Putamen (tissue), 1 donor: ENCODE data around the gene DHX9.
"Not testable (repeated sequence)": the region's sequence is repeated elsewhere in the genome, so short reads cannot be mapped to it uniquely, and the experiment has no call there.

Experiments
- DNase-seq: peaks from one replicate; pipeline ENCODE4 v3.0.0-alpha.2; 2016; ENCODE audit warnings: low spot score

Gene DHX9

DNA sequence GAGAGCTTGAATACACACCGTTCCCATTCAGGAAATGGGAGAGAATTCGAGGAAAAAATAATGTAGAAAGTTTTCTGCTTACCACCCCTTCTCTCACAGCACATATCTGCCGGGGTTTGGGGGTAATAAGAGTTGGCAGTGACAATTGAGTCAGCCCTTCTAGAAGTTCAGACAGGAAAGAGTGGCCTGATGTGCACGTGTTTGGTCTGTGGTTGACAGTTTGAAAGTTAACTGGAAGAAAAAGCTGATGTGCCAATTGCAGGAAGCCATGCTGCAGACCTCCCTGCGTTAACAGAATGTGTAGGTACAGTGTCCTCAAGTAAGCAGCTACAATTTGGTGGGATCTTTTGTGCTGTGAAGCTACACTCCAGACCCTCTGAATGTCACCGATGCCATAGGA is 50.9 kb downstream of the DHX9 start:
- DNase-seq = no peak

DNA sequence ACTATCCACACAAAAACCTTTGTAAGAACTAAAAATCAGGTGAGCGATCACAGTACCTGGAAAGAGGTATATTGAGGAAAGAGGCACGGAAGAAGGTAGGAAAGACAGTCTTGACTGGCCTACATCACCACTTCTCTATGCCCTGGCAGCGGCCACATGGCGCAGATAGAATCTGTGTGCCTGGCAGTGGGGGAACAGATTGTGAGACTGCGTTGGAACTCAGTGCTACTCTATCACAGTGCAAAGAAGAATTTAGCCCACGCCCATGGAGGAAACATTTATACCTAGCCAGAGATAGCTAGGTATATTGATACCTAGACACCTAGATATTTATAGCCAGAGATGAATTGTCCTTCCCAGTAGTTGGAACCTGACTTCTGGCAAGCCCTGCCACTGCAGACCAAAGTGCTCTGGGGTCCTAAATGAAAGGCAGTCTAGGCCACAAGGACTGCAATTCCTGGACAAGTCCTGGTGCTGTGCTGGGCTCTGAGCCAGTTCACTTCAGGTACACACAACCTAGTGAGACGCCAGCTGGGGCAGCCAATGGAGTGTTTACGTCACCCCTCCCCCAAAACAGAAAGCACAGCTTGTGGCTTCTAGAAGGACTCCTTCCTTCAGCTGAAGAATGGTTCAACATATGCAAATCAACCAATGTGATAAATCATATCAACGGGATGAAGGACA is 51.9 kb downstream of the DHX9 start:
- no peak for DNase-seq

DNA sequence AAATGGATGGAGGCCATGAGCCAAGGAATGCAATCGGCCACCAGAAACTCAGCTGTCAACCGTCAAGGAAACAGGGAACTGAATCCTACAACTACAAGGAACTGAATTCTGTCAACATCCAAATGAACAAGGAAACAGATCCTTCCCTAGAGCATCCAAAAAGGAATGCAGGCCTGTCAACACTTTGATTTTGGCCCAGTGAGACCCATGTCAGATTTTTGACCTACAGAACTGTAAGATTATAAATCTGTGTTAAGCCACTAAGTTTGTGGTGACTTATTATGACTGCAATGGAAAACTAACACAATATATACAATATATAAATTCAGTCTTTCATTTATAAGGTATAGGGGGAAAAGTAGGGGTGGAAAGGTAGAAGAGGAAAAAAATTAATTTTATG is 58.5 kb downstream of the DHX9 start:
- DNase-seq = no peak

GRCh38 chr1:182901946-182902345 is 62.8 kb downstream of the DHX9 start:
- not testable (repeated sequence) for DNase-seq

- DNase-seq = no peak
Measured at GRCh38 chr1:182905321-182905720, 66.2 kb downstream of the DHX9 start.

GRCh38 chr1:182909578-182909977 is 70.4 kb downstream of the DHX9 start:
- DNase-seq = no peak

DNA sequence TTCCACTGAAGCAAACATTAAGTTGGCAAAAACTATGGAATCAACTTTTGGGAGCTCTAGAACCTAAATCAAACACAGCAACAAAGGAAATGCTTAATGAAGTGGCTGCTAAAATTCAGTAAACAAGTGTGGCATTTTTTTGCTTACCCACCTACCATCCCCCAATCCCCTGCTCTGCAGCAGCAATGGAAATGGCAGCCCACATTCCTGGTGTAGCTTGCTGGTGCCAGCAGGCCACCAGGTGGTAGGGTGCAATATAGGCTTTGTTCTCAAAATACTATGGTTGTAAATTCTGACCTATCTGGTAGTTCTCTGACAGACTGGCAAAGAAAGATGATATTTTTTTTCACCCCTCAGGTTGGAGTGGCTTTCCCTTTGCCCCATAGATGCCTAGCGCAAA is 71.0 kb downstream of the DHX9 start:
- DNase-seq = no peak

GRCh38 chr1:182913401-182913800 is 74.3 kb downstream of the DHX9 start:
- DNase-seq = no peak

DNA sequence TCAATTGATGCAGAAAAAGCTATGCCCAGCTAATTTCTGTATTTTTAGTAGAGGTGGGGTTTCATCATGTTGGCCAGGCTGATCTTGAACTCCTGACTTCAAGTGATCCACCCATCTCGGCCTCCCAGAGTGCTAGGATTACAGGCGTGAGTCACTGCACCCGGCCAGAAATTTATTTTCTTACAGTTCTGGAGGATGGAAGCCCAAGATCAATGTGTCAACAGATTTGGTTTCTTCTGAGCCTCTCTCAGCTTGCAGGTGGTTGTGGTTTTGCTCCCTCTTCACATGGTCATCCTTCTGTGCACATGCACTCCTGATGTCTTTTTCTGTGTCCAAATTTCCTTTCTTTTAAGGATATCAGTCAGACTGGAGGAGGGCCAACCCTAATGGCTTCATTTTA is 78.2 kb downstream of the DHX9 start:
- no peak for DNase-seq

DNA sequence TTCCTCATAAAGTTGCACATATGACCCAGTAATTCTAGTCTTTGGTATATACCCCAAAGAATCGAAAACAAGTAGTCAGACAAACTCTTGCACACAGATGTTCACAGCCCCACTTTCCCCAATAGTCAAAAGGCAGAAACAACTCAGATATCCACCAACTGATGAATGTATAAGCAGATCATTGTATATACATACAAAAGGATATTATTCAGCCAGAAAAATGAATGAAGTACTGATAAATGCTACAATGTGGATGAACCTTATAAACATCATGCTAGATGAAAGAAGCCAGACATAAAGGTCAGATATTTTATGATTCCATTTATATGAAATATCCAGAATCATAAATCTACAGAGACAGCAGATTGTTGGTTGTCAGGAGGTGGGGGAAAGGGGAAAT is 86.5 kb downstream of the DHX9 start:
- DNase-seq = no peak

DNA sequence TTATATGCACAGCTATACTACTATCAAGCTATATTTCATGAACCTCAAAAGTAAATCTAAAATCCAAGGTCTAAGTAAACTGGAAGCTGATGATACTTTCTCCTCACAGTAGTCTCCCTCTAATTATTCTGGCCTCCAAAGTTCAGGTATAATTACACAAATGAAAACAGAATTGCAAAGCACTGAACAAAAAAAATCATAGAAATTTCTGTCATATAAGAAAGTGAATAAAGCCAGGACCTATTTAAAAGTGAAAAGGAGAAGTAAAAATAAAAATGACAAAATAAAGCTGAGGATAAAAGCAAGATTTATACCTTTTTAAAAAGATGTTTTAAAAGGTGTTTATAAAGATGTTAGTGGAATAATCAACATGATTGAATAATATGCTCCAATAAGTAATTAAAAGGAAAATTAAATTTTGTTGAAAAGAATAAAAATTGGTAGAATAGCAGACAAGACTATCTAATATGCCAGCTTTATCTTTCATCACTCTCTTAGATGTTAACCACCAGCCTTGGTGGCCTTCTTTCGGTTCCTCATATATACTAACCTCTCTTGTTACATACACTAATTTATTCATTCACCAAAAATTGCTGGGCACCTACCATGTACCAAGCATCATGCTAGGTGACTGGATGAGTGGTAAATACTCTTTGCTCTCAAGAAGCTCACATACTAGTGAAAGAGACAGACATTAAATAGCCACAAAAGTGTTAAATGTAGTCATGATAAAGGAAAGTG is 88.7 kb downstream of the DHX9 start:
- no peak for DNase-seq

DNA sequence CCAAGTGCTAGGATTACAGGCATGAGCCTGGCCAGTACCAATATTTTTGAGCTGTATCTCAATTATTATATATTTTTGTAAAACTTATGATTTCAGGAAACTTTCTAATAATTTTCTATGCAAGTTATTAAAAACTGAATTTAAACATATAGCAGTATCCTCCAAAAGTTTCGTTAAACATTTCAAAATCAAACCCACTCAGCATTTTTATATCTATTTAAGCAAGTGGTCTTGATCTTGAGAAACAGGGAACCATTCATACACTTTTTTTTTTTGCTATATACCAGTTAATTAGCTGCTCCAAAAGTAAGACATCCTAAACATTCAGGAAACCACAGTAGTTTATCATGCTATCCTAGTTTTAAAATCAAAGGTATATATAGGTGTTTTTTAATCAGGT is 91.8 kb downstream of the DHX9 start:
- no peak for DNase-seq

DNA sequence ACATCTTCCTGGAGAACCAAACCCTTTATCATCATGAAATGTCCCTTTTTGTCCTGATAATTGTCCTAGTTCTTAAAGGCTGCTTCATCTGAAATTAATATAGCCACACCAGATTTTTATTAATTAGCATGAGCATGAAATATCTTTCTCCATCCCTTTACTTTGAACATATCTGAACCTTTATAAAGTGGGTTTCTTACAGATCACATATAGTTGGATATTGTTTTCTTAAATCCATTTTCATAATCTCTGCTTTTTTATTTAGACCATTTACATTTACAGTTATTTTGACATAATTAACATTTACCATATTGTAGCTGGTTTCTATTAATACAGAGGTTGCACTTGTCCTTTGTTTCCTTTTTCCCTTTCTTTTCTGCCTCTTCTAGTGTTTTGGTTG is 96.6 kb downstream of the DHX9 start:
- DNase-seq = no peak
